ENCODE measurements around the gene DNAH3.

DNA sequence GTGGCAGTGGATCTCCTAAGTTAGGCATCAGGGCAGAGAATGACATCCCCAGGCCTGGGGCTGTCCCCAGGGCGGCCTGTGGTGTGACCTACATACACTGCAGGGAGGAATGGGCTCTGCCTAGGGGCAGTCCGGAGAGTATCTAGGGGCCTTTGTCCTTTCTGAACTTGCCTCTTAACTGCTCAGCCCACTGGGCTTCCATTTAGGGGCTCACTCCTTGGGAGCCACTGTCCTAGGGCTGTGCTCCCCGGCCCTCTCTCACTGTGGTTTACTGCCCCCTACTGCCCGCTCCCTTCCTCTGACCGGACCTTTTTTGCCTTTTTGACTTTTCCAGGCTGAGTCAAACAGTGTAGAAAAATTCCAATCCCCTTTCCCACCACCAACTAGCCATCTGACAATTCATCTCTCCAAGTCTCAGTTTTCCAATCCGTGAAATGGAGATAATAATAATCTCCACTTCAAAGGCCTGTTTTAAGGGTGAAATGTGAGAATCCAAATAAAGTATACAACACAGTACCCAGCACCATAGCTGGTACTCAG is 66.8 kb downstream of the DNAH3 start:
- peak; percentile 25 to 73 (median 64) for TF ChIP-seq CTCF (IDR thresholded peaks at IDR 0.05 in 8 of 11, conservative IDR thresholded peaks at IDR 0.05 in 3 of 11)
- TF ChIP-seq POLR2AphosphoS5 (IDR thresholded peaks at IDR 0.05), result no peak
- TF ChIP-seq POLR2A (IDR thresholded peaks at IDR 0.05), result no peak
